LNCaP clone FGC (cell line): Measurements from ENCODE around the gene LDLRAD3.

Experiments
- DNase-seq: peaks from one replicate; pipeline ENCODE4 v3.0.0-alpha.2; 2011; ENCODE audit warnings: low read depth
- H3K4me3 ChIP-seq: 2 replicates; pipeline ENCODE4 v1.5.1; 2011; ENCODE audit warnings: mild to moderate bottlenecking, low read depth, low read length, control low read depth
- TF ChIP-seq, protein P1 (sequence below): IDR thresholded peaks from 2 replicates; pipeline ENCODE4 v1.5.1; 2012; ENCODE audit warnings: mild to moderate bottlenecking; ENCODE audit not compliant: control insufficient read depth, insufficient read depth; ENCODE audit errors: extremely low read depth

LDLRAD3 gene

GRCh38 chr11:36196411-36196998 lies 252.6 kb downstream of the LDLRAD3 start:
- TF ChIP-seq, protein P1, sequence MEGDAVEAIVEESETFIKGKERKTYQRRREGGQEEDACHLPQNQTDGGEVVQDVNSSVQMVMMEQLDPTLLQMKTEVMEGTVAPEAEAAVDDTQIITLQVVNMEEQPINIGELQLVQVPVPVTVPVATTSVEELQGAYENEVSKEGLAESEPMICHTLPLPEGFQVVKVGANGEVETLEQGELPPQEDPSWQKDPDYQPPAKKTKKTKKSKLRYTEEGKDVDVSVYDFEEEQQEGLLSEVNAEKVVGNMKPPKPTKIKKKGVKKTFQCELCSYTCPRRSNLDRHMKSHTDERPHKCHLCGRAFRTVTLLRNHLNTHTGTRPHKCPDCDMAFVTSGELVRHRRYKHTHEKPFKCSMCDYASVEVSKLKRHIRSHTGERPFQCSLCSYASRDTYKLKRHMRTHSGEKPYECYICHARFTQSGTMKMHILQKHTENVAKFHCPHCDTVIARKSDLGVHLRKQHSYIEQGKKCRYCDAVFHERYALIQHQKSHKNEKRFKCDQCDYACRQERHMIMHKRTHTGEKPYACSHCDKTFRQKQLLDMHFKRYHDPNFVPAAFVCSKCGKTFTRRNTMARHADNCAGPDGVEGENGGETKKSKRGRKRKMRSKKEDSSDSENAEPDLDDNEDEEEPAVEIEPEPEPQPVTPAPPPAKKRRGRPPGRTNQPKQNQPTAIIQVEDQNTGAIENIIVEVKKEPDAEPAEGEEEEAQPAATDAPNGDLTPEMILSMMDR = no peak
- DNase-seq = no peak
- no peak overlapping the region for H3K4me3 ChIP-seq

- DNase-seq = no peak
- TF ChIP-seq, protein P1 = no peak
- H3K4me3 ChIP-seq = no peak overlapping the region
These were observed 257.5 kb downstream of the LDLRAD3 start for GRCh38 chr11:36201411-36201810.

DNA sequence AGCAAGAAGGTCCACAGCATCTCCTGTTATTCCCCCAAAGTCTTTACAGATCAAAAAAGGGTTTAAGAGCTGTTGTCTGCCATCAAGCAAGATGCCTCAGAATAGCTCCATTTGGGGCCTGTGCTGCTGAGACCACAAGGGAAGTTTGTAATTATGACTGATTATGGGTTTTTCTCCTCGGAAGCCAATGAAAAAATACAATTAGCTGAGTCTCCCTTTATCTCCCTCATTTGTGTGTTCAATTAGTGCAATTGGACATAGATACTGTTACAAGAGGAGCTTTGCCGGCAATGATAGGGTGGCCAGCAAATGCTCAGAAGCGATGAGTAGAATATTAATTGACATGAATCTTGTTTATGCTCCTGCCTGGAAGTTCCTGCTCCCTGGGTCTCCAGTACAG lies 261.7 kb downstream of the LDLRAD3 start:
- no peak for DNase-seq
- TF ChIP-seq, protein P1 = no peak
- no peak overlapping the region for H3K4me3 ChIP-seq

- DNase-seq = no peak
These were observed 266.7 kb downstream of the LDLRAD3 start for GRCh38 chr11:36210529-36210928.

DNA sequence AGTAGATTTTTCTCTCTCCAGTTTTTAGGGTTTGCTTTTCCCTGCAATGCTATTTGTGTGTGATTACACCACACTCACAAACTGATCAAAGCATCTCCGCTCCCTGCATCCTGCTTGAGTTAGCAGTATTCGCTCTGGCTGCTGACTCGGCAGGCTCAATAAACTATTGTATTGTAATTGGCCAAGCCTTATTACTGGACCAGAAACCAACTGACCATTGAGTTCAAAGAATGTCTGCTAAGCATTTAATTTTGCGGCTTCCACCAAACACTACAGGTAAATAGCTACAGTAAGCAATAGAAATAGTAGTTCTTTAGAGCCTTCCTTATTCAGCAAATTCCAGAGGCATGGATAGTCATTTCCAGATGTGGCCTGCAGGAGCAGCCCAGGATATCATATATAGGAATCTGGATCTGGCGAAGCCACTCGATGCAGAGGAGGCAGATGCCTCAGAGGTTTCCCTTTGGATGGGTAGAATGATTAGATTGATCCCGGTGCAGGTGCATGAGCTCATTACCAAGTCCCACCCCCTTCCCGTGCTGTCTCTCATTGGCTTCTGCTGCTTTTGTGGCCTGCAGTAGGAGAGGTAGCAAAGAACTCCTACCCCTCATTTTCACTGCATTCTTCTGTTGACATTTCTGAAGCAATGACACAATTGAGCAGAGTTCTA lies 268.0 kb downstream of the LDLRAD3 start:
- TF ChIP-seq, protein P1 = no peak
- no peak for DNase-seq
- H3K4me3 ChIP-seq = no peak overlapping the region

More at GRCh38 chr11:36210529-36210928, 266.7 kb downstream of the LDLRAD3 start:
- TF ChIP-seq, protein P1 = no peak
- no peak overlapping the region for H3K4me3 ChIP-seq

DNA sequence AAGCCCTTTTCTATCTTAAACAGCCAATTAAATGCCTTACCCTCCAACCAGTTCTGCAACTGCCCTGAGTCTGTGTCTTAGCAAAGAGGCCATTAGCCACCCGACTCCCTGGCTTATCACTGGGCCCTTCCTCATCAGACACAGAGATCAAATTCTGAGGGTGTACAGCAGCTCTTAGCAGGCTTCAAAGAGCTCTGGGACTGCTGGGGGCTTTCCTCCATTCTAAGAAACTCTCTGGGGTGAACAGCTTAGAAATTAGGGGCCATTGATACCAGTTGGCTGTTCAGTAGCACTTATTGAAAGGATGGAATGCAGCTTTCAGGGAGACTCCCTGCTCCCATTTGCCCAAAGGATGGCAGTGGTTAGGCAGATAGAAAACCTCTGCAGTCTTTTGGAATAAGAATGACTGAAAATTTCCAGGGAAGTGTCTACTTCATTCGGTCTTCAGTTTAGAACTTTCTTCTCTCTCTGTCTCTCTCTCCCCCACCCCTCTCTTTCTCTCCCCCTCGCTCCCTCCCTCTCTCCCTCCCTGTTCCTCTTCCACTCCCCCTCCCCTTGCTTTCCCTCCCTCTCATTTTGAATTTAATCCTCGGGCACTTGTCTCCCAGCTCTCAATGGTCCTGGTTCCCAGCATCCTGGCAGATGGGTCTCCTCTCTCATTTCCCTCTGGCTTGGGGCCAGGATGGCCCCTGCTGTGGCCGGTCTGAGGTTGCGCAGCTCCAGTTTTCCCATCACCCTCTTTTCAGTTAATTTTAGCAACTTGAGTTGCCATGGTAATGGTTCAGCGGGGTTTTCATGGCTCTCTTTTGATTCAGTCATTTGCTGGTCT lies 268.9 kb downstream of the LDLRAD3 start:
- TF ChIP-seq, protein P1 = no peak
- DNase-seq = no peak
- no peak overlapping the region for H3K4me3 ChIP-seq
